ENCODE data around the gene NCAPG2.
"Not testable (repeated sequence)": the region's sequence is repeated elsewhere in the genome, so short reads cannot be mapped to it uniquely, and the experiment has no call there.

The NCAPG2 gene

DNA sequence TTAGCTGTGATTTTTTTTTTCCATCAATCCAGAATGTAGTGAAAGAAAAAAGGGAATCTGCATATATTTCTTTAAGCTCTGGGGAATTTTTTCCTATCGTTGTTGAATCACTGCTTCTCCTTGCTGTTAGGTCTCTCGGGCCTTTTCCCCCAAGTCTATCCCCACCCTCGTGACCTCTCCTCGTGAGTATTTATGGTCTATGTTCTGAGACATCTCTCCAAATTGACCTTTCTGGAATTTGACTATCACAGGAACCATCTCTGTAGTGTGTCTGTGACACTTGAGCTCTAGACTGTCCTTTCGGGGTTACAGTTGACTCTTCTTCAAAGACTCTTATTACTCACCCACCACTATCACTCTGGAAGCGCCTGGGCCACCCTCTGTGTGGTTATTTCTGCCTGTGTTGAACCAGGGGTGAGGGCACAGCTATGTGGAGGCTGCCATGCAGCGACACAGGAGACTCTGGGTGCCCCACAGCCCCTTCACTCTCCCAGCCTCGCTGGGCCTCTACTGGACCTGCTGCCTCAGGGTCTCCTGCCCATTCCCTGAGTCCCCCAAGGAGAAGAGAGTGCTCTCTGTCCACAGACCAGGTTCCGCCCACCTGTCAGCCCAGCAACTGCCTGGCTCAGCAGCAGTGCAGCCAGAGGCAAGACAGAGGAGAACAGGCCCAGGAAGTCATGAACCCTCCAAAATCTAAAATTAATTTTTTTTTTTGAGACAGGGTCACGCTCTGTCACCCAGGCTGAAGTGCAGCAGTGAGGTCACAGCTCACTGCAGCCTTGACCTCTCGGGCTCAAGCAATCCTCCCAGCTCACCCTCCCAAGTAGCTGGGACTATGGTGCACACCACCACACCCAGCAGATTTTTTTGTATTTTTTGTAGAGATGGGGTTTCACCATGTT, 71.3 kb downstream of the NCAPG2 start:
- no peak for DNase-seq

DNA sequence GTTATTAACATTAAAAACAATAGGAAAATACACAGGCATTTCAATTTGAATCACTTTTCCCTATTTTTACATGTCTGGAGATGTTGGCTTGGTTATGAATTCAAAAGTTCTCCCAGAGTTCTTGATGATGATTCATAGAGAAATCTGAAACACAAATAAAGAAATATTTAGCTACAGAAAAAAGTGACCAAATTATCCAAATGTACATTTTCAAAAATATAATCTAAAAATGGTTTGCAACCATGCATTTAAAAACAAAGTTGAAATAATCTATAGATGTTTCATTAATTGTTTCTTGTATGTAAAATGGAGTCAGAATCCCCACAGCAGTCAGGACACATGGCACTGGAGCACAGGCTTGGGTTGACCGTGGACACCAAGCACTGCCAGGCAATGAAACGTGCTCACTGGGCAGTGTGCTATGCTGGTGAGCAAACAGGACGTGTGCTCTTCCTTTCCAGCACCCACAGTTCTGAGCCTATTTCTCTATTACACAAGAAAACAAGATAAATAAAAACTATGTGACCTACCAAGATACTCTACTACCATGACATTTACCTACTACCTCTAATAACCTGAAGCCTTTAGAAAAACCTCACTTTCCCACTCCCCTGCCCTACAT, 72.9 kb downstream of the NCAPG2 start:
- no peak for DNase-seq

DNA sequence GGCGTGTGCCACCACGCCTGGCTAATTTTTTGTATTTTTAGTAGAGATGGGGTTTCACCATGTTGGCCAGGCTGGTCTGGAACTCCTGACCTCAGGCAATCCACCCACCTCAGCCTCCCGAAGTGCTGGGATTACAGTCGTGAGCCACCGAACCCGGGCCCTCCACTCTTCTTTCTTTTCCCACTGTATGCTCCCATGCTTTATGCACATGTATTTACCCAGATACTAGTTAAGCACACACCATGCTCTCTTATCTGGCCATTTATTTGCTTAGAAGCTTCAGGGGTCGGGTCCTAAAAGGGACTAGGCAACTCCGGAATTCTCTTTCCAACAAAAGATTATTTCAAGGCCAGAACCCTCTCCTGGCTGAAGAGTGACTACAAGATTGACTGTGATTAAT, 78.3 kb downstream of the NCAPG2 start:
- DNase-seq, result not testable (repeated sequence)

DNA sequence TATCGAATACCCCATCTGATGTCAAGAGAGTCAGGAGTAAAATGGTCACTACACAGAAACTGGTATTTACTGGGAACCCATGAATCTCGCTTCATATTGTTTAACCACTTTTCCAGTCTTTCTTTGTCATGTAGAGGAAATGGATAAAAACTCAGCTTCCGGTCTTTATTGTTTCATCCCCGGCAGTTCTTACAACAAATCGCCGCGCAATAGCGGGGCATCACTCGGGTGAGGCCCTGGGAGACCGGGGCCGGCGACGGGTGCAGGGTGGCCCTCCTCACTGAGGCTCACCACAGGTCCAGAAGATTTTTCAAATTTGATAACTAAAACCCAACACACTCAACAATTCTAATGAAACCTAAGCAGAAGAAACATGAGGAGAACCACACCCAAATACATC, 81.4 kb downstream of the NCAPG2 start:
- DNase-seq, result no peak

DNA sequence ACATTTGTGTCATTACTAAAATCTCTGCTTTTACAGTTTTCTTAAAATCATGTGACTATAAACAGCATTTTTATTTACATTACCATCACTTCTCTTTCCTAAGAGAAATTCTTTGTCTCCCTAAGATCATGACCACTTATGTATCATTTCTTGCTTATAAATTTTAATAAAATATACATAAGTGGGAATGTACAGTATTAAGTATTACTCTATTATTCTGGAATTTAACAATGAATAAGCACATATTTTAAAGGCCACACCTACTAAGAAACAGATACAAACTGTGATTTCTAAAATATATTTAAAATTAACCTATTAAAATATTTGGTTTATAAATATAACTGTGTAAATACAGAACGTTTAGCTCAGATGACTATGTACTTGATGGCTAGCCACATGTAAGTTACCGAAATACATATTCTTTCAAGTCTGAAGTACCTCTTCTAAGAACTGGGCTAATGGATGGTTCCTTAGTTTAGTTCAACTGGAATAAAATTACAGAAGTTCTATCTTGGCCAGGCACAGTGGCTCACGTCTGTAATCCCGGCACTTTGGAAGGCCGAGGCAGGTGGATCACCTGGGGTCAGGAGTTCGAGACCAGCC, 83.7 kb downstream of the NCAPG2 start:
- DNase-seq, result no peak

DNA sequence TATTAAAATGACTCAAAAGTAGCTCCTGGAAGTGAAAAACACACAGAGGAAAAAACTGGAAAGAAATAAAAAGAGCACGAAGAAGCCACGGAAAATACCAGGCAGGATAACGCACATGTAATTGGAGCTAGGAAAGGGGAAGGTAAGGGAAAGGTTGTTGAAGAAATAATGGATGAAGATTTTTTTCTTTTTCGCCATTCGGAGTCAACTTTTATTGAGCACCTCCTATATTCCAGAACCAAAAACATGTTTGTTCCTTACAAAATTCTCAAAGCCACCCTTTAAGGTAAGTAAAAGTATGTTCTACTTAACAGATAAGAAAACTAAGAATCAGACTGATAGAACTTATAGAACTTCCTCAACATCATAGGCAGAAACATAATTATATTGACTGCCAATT, 84.2 kb downstream of the NCAPG2 start:
- DNase-seq, result no peak

DNA sequence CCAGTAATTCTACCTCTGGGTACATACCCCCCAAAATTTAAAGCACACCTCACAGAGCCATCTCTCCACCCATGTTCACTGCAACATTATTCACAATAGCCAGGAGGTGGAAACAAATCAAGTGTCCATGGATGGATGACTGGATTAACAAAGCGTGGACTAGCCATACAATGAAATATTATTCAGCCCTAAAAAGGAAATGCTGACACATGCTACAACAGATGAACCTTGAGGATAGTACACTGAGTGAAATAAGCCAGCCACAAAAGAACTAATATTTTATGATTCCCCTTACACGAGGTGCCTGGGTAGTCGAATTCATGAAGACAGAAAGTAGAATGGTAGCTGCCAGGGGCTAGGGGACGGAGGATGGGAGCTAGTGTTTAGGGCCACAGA, 85.9 kb downstream of the NCAPG2 start:
- no peak for DNase-seq

DNA sequence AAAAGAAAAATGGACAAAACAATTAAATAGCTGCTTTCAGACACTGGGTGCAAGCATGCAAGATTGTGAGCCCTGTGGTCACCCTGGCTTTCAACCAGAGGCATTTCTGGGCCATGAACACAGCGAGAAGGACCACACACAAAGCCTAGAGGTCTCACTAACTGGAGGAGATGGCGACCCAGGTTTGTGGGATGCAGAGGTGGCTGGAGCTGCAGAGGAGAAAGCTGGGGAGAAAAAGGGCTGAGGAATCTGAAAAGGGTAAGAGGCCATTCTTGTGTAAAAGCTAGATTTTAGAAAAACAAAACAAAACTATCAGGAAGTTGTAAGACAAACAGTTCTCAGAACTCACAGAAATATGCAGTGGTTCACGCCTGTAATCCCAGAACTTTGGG, 86.9 kb downstream of the NCAPG2 start:
- no peak for DNase-seq

DNA sequence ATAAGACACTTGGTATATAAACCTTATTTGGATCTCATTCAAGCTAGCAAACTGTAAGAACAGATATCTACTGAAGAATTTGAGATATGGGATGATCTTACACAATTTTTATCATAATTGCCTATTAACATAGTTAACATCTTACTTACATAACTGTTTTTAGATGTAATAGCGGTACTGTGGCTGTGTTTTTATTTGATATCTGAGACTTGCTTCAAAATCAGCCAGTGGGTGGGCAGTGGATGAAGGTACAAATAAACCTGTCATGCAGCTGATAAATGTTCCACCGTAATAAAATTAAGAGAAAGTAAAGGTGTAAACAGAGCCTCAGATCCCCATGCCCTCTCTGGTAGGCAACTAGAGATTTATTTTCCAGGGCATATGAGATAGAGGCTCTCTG, 88.6 kb downstream of the NCAPG2 start:
- DNase-seq, result peak; percentile 18

DNA sequence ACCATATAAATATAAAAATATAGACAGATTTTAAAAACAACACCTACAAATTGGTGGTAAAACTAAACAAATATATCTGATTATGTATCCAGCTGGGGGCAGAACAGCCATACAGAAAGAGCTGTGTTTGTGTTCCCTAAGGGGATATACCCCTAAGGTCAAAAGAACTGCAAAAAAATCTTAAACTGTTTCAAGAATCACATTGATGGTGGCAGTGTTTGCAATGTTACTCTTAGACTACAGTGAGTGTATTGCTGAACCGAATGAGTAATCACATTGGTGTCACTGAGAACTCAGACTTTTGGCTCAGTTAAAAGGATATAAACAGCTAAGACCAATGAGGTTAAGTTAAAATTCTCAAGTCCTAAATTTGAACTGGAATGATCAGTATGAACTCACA, 89.9 kb downstream of the NCAPG2 start:
- DNase-seq, result no peak

DNA sequence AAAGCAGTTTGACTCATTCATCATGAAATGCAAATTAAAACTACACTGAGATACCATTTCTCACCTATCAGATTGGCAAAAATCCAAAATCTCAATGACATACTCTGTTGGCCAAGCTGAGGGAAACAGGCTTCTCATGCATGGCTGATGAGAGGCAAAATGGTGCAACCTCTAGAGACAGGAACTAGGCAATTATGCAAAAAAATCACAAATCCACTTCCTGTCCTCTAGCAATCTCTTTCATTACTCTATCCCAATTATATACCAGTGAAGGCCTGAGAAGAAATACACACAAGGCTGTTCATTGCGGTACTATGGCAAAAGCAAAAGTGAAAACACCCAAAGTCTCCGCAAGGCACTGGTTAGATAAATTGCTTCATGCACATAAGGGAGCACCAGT, 91.1 kb downstream of the NCAPG2 start:
- DNase-seq, result no peak

DNA sequence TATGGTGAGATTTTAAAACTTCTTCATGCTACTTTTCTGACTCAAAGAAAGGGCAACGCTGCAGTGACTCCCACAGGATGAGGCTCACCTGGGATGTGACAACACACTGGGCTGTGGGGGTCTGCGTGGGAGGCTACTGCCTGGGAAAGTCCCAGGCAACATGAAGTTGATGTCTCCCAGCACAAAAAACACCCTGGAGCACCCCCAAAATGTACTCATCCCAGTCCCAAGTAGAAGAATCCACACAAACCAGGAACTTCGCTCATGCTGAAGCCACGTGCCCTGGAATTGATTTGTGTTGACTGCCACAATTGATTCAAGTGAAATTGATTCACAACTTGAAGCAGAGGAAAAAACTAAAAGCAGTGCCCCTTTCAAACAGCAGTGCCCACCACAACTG, 92.1 kb downstream of the NCAPG2 start:
- DNase-seq, result no peak

DNA sequence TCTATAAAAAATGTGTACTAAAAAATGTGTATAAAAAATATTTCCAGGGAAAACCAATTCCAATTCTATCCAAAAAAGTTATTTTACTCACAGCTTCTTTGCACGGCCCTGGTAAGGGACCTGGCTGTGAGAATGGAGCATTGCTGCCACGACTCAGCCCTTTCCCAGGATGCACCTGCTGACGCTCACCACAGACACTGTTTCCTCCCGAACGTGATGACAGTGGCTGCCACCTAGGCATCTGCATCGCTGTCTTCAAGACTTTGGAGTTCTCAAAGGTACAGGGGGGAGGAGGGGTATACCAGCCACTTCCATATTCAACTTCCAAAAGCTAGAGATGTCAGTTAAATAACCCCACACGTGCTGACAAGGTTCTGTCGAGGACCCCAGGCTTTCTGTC, 93.1 kb downstream of the NCAPG2 start:
- no peak for DNase-seq

DNA sequence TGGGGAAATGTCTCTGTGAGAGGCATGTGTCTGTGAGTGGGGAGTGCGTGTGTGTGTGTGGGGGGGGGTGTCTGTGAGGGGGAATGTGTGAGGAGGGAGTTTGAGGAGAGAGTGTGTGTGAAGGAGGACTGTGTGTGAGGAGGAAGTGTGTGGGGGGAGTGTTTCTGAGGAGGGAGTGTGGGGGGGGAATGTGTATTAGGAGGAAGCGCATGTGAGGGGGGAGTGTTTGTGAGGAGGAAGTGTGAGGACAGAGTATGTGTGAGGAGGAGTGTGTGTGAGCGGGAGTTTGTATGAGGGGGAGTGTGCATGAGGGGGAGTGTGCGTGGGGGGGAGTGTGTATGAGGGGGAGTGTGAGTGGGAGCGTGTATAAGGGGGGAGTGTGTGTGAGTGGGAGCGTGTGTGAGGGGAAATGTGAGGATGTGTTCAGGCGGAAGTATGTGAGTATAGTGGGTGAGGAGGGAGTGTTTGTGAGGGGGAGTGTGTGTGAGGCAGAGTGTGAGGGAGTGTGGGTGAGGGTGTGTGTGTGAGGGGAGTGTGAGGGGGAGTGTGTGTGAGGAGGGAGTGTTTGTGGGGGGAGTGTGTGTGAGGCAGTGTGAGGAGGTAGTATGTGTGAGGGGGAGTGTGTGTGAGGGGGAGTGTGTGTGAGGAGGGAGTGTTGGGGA, 95.2 kb downstream of the NCAPG2 start:
- no peak for DNase-seq

DNA sequence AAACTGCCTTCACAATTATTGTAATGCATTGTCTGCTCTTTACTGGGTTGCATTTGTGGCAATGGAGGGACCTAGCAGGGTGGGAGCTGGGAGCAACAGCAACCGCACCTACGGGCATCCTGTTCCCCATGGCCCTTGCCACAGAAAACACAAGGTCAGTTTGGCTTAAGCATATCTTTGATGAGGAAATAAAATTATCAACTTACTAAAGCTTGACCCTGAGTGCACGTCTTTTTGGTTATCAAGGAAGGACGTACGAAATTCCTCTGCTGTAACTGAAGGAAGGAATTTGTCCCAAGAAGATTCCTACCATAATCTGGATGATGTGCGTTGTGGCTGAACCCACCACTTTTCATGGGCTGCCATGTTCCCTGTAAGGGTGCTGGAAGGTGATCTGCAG, 97.0 kb downstream of the NCAPG2 start:
- no peak for DNase-seq

DNA sequence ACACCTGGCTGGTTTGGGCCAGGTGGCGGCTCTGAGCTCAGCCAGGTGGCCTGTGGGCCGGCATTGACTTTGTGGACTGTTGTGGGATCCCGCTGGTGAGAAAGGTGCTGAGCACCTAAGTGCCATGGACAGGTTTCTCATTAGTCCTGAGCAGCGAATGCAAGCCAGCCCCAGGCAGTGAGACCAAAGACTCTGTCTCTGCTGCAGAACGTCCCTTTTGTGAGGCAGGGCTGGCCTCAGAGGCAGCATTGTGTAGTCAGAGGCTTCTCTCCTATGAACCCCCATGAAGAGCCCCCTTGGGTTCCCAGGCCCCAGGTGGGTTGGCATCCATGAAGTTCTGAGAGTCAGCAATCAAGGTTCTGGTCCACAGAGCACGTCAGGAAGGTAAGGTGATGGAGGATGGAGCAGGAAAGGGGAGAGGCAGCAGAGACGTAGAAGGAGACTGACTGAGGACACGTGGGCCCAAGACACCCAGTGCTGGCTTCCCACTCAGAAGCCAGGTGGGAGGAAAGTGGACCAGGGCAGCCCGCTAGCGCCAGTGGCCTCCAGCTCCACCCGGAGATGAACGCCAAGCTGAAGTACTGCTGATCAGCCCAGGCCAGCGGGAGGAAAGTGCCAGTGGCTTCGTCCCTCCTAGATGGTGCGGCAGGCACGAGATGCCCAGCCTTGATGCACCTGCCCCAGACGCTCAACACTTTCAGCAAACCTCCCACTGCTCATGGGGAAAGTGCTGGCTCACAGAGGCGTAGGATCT, 97.8 kb downstream of the NCAPG2 start:
- DNase-seq, result no peak

DNA sequence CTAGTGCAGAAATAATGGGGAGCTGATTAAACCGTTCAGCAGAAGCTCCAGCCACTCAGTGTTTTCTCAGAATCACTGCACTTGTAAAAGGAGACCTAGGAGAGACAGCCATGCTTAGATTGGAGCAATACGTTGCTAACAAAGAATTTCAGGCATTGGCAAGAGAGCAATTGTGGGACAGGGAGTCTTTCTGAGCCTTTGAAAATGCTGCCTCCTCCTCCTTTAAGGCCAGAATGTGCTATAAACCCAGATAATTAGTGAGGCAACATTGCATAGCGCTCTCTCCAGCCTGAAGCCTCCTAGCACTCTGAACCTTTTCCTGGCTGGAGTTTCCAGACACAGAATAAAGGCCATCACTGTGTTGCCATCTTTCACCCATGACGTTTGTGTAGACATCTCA, 98.5 kb downstream of the NCAPG2 start:
- no peak for DNase-seq

DNA sequence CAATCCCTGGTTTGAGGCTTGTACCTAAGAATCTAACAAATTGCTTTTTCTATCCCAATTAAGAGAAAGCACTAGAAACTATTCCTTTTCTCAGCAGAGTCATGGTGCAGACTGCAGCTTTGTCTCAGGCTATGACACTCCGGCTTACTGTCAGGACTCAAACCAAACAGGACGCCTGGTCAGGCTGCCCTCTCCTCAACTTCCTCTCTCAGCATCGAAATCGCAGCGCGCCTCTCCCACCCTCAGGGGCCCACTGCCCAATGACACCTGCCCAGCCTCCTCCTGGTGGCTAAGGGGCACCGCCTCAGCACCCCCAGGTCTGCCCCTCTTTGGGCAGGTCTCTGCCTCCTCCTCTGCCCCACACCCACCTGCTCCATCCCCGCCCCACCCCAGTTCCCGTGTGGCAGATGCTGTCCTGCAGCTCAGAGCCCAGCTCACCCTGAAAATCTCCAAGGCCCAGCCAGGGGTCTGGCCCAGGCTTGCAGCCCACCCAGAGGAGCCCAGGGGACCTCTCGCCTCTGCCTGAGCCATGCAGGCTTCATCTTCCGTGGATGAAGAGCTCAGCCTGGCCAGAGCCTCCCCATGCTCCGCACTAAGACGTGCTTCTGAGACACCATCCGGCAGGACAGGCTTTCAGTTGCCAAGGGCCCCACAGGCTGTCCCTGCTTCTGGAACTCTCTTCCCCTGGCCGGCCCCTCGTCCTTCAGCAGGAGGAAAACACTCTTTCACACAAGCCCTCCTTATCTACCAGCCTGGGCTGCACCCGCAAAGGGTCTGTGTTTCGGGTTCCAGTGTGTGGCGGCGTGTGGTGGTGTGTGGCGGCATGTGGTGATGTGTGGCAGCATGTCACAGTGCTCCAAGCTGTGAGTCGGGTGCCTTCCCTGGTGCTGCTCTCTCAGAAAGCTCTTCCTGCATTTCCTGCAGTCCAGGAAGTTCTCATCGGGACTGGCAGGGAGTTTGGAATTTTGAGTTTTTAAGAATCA, 100.5 kb downstream of the NCAPG2 start:
- no peak for DNase-seq

DNA sequence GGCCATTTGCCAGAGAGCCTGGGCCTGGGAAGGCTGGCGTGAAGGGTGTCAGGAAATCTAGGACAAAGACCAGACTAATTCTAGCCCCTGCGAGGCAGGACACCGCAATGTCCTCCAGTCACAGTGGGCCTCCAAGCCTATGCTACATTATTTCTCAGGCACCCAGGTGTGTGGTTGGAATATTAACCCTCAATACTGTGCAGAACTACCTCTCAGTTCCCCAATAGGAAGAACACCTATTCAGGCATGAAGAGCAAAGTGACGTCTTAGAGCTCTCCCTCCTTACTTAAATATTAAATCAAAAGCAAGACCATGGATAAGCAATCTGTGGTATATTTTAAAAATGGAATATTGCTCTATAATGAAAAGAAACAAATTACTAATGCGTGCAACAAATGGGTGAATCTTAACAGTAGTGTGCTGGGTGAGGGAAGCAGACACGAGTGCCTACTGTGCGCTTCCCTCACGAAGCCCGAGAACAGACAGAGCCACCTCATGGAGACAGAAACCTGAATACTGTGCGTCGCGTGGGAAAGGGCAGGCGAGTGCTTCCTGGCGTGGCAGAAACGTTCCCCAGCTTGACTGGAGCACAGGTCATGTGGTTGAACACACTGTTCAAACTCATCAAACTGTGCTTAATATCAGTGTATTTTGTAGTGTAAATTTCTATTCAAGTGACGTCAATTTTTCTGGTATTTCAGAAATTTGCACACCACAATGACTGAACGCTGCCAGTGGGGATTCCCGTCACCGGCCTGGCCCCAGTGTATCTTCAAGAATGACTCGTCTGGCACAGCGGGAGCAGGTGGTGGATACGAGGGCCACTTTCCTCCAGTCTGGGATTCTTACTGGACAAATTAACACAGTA, 101.5 kb downstream of the NCAPG2 start:
- DNase-seq, result no peak

DNA sequence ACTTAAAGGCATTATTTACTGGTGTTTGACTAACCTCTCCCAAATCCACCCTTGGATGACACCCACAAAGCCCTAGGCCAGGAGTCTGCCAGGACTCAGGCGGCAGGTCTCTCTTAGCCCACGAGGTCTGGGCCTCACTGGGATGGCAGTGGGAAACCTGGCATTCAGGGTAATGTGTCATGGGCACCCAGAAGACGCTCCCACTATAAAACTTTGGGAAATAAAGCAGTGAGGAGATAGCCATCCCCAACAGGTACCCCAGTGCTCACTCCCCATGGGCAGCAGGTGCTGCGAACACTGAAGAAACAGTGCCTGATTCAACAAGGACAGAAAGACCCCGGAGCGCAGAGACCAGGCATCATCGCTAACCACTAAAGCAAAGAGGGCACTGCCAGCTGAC, 102.6 kb downstream of the NCAPG2 start:
- DNase-seq, result no peak

All from right kidney (tissue), 1 donor.